GM12874 (cell line): Measurements from ENCODE around the gene DBNDD2.

ENCODE experiments used
- CTCF ChIP-seq: IDR thresholded peaks from 2 replicates; pipeline ENCODE4 v1.5.1; 2011; ENCODE audit warnings: low read depth, mild to moderate bottlenecking, control low read depth, low read length, moderate library complexity; ENCODE audit not compliant: insufficient read depth

The DBNDD2 gene

GRCh38 chr20:45456632-45457031 is 48.5 kb downstream of the DBNDD2 start:
- TF ChIP-seq CTCF: peak; percentile 51; the same call in 1 of the 2 replicates

- 0 out of 2 replicates have a peak, but pooled peaks have one; percentile 18 for TF ChIP-seq CTCF
Observed at GRCh38 chr20:45459606-45460005, 51.5 kb downstream of the DBNDD2 start.
